Measurements from ENCODE around the gene MTRF1. TPM values are rescaled to one million over a fixed set of nuclear protein-coding genes. Genes with fewer than 3 reads are reported as not detected.
"Not testable (repeated sequence)": the region's sequence is repeated elsewhere in the genome, so short reads cannot be mapped to it uniquely, and the experiment has no call there.

Gene MTRF1
- total and polyA plus RNA-seq, 4 experiments from 2014 or later, result 5.3 to 30.1 (median 22.8) TPM

- H3K9me3 ChIP-seq (ENCODE audit: control insufficient read depth in 1 of 2, low read length in 2 of 2), result peaks cover 0 to 2% of the 10 kb centered on the region in 2 donors
- DNase-seq, result no peak
- no peaks in the 10 kb centered on the region for H3K4me1 ChIP-seq (ENCODE audit: insufficient read depth, low read length)
- peaks cover 7 to 19% of the 10 kb centered on the region in 2 donors for H3K36me3 Mint-ChIP-seq
- ChIA-PET POLR2A (ENCODE audit: partially characterized antibody) (no interaction called here), CTCF (ENCODE audit: partially characterized antibody) (interaction anchor here (0.7 kb wide), 1 partner anchor 89 kb away, joined by 3 read pairs; no protein-coding TSS in a partner anchor)
- peaks cover 0 to 22% (median 18%) of the 10 kb centered on the region in 8 donors for H3K9me3 Mint-ChIP-seq
- H3K27me3 ChIP-seq (ENCODE audit: insufficient read depth, low read length), result no peaks in the 10 kb centered on the region
- intact Hi-C loops (cut with micrococcal nuclease), result no loop called here
- no peak overlapping the region for H3K27ac Mint-ChIP-seq
- H3K36me3 ChIP-seq (ENCODE audit: insufficient read depth, low read length), result no peaks in the 10 kb centered on the region
- H3K4me3 Mint-ChIP-seq, result no peak overlapping the region
- no peak overlapping the region for H3K4me3 ChIP-seq (ENCODE audit: low read length in 2 of 2)
- H3K27ac ChIP-seq (ENCODE audit: low read depth, low read length), result no peak overlapping the region
- H3K4me1 Mint-ChIP-seq, result no peaks in the 10 kb centered on the region
- H3K27me3 Mint-ChIP-seq, result peaks cover 0 to 1% of the 10 kb centered on the region in 2 donors
These were observed 83.7 kb downstream of the MTRF1 start for GRCh38 chr13:41179593-41180250.

GRCh38 chr13:41178040-41178439 lies 85.3 kb downstream of the MTRF1 start:
- Mint-ChIP-seq H3K9me3 (peaks cover 0 to 26% (median 23%) of the 10 kb centered on the region in 8 donors), H3K27ac (no peak overlapping the region), H3K36me3 (peaks cover 8 to 22% of the 10 kb centered on the region in 2 donors), H3K4me1 (no peaks in the 10 kb centered on the region), H3K4me3 (no peak overlapping the region), H3K27me3 (peaks cover 0 to 1% of the 10 kb centered on the region in 2 donors)
- no peaks in the 10 kb centered on the region for H3K36me3 ChIP-seq (ENCODE audit: insufficient read depth, low read length)
- H3K4me1 ChIP-seq (ENCODE audit: insufficient read depth, low read length), result no peaks in the 10 kb centered on the region
- peaks cover 0 to 6% of the 10 kb centered on the region in 2 donors for H3K9me3 ChIP-seq (ENCODE audit: control insufficient read depth in 1 of 2, low read length in 2 of 2)
- DNase-seq, result no peak
- ChIA-PET CTCF (ENCODE audit: partially characterized antibody) (no interaction called here), POLR2A (ENCODE audit: partially characterized antibody) (no interaction called here)
- H3K4me3 ChIP-seq (ENCODE audit: low read length in 2 of 2), result no peak overlapping the region
- H3K27me3 ChIP-seq (ENCODE audit: insufficient read depth, low read length), result no peaks in the 10 kb centered on the region
- no peak overlapping the region for H3K27ac ChIP-seq (ENCODE audit: low read depth, low read length)
- intact Hi-C loops (cut with micrococcal nuclease), result no loop called here

- intact Hi-C loops (cut with micrococcal nuclease), result no loop called here
These were observed 85.8 kb downstream of the MTRF1 start for GRCh38 chr13:41177616-41178015.

GRCh38 chr13:41175576-41175975 lies 87.8 kb downstream of the MTRF1 start:
- H3K27ac Mint-ChIP-seq; intact Hi-C loops (cut with micrococcal nuclease); CTCF ChIA-PET (ENCODE audit: partially characterized antibody); H3K4me3 ChIP-seq (ENCODE audit: low read length in 2 of 2); H3K27me3 Mint-ChIP-seq; DNase-seq; H3K27ac ChIP-seq (ENCODE audit: low read depth, low read length); H3K36me3 ChIP-seq (ENCODE audit: insufficient read depth, low read length); H3K9me3 ChIP-seq (ENCODE audit: control insufficient read depth in 1 of 2, low read length in 2 of 2); H3K4me3 Mint-ChIP-seq; H3K4me1 ChIP-seq (ENCODE audit: insufficient read depth, low read length); H3K4me1 Mint-ChIP-seq; H3K27me3 ChIP-seq (ENCODE audit: insufficient read depth, low read length): not testable (repeated sequence)
- POLR2A ChIA-PET (ENCODE audit: partially characterized antibody), result interaction anchor here (1.2 kb wide), 1 partner anchor 43 kb away, joined by 3 read pairs; the partner anchor contains the start of gene KBTBD6
- H3K36me3 Mint-ChIP-seq, result peaks cover 8 to 27% of the 10 kb centered on the region in 2 donors
- H3K9me3 Mint-ChIP-seq, result peaks cover 0 to 26% (median 23%) of the 10 kb centered on the region in 8 donors

More at GRCh38 chr13:41177616-41178015, 85.8 kb downstream of the MTRF1 start:
- H3K4me1 ChIP-seq (ENCODE audit: insufficient read depth, low read length), result no peaks in the 10 kb centered on the region
- H3K9me3 ChIP-seq (ENCODE audit: control insufficient read depth in 1 of 2, low read length in 2 of 2), result peaks cover 0 to 6% of the 10 kb centered on the region in 2 donors
- no peaks in the 10 kb centered on the region for H3K4me1 Mint-ChIP-seq
- H3K4me3 Mint-ChIP-seq, result no peak overlapping the region
- no peaks in the 10 kb centered on the region for H3K36me3 ChIP-seq (ENCODE audit: insufficient read depth, low read length)
- H3K27ac ChIP-seq (ENCODE audit: low read depth, low read length), result no peak overlapping the region
- H3K4me3 ChIP-seq (ENCODE audit: low read length in 2 of 2), result no peak overlapping the region
- ChIA-PET POLR2A (ENCODE audit: partially characterized antibody) (no interaction called here), CTCF (ENCODE audit: partially characterized antibody) (no interaction called here)
- peaks cover 0 to 1% of the 10 kb centered on the region in 2 donors for H3K27me3 Mint-ChIP-seq
- no peak for DNase-seq
- H3K36me3 Mint-ChIP-seq, result peaks cover 8 to 26% of the 10 kb centered on the region in 2 donors
- H3K9me3 Mint-ChIP-seq, result peaks cover 0 to 26% (median 23%) of the 10 kb centered on the region in 8 donors
- no peak overlapping the region for H3K27ac Mint-ChIP-seq
- H3K27me3 ChIP-seq (ENCODE audit: insufficient read depth, low read length), result no peaks in the 10 kb centered on the region

Other genes starting within 250 kb of the MTRF1 start
- gene ELF1, start 244.3 kb downstream of the MTRF1 start, total RNA-seq, result 100 to 1,000 TPM; 188 to 192 TPM
- gene ELF1, start 244.3 kb downstream of the MTRF1 start, polyA plus RNA-seq, result 100 to 1,000 TPM; 136 to 149 TPM
- gene WBP4, start 202.1 kb downstream of the MTRF1 start, total RNA-seq, result 1 to 10 TPM; 8.4 to 9.1 TPM
- gene WBP4, start 202.1 kb downstream of the MTRF1 start, polyA plus RNA-seq, result 1 to 10 TPM; 1.9 to 4.1 TPM
- gene KBTBD6, start 130.8 kb downstream of the MTRF1 start, total RNA-seq, result 10 to 100 TPM in 1 of 2 experiments, 1 to 10 TPM in 1; 9.9 to 10.5 TPM
- gene KBTBD6, start 130.8 kb downstream of the MTRF1 start, polyA plus RNA-seq, result 1 to 10 TPM; 4.2 to 4.9 TPM
- 10 to 100 TPM; 11.1 to 11.8 TPM for gene KBTBD7, start 69.0 kb downstream of the MTRF1 start, total RNA-seq
- gene KBTBD7, start 69.0 kb downstream of the MTRF1 start, polyA plus RNA-seq, result 1 to 10 TPM; 4.9 to 7.8 TPM
- 10 to 100 TPM; 62.3 to 62.5 TPM for gene NAA16, start 47.7 kb upstream of the MTRF1 start, total RNA-seq
- 10 to 100 TPM in 1 of 2 donors, 1 to 10 TPM in 1; 8.6 to 17.1 TPM for gene NAA16, start 47.7 kb upstream of the MTRF1 start, polyA plus RNA-seq
- 100 to 1,000 TPM; 146 to 154 TPM for gene RGCC, start 194.0 kb upstream of the MTRF1 start, total RNA-seq
- gene RGCC, start 194.0 kb upstream of the MTRF1 start, polyA plus RNA-seq, result 100 to 1,000 TPM; 137 to 156 TPM

All from CD4-positive, alpha-beta memory T cell (primary cell).